Prostate gland (tissue), 2 donors: Measurements from ENCODE around the gene KMT5B. TPM values are rescaled to one million over a fixed set of nuclear protein-coding genes. Genes with fewer than 3 reads are reported as not detected.
A peak's percentile ranks its signal among the peaks of the same experiment; 100 is the strongest.

Experiments used
- DNase-seq: peaks from one replicate; pipeline ENCODE4 v3.0.0-alpha.2; 2019; ENCODE audit warnings: low spot score
- H3K27ac ChIP-seq, 2 donors: fragments of 200-600 bp; sonication (generic); 2 replicates each; pipeline ENCODE4 v1.5.1; 2017 to 2019
- H3K27me3 ChIP-seq: fragments of 200-600 bp; sonication (generic); replicated peaks from 2 replicates; pipeline ENCODE4 v1.5.1; 2019; ENCODE audit not compliant: insufficient read depth
- H3K36me3 ChIP-seq, 2 donors: fragments of 200-600 bp; sonication (generic); 1 replicate in 1 of 2; 2 replicates in 1 of 2; pipeline versions ENCODE4 v1.5.1 to v1.8.1; 2017 to 2019
- H3K4me1 ChIP-seq: fragments of 200-600 bp; sonication (generic); replicated peaks from 2 replicates; pipeline ENCODE4 v1.5.1; 2019
- H3K4me3 ChIP-seq, 2 donors: fragments of 200-600 bp; sonication (generic); 2 replicates each; pipeline ENCODE4 v1.5.1; 2017 to 2019
- H3K9me3 ChIP-seq: fragments of 200-600 bp; sonication (generic); 2 replicates; pipeline ENCODE4 v1.5.1; 2017
- POLR2A ChIP-seq: fragments of 450-650 bp; IDR thresholded peaks from one replicate; pipeline ENCODE4 v1.6.1; 2016; ENCODE audit warnings: antibody characterized with exemption, mild to moderate bottlenecking
- POLR2AphosphoS5 ChIP-seq: sonication (generic); formaldehyde crosslinking; IDR thresholded peaks from one replicate; pipeline ENCODE4 v1.6.1; 2017; ENCODE audit warnings: antibody characterized with exemption
- WGBS: methylation state at CpG from one replicate; pipeline ENCODE4 v1.1.5; 2018; 5-methylcytosine and 5-hydroxymethylcytosine counted together
- intact Hi-C: fragments of 100-400 bp; cut with DNase I; formaldehyde crosslinking; loops from one replicate; pipeline ENCODE4 v1.14.2; 2022
- total RNA-seq, 2 donors: library from RNA; depleted of rRNA; stranded (reverse); fragments of >200 nt; gene quantifications; one replicate each; pipeline ENCODE4 v1.1.0, GENCODE V29; 2016
- TF ChIP-seq, protein P1 (sequence below), 4 experiments: fragments of 200-600 bp in 2 of 4; fragments of 450-650 bp in 2 of 4; sonication (generic) in 2 of 4; IDR thresholded peaks; 1 replicate in 3 of 4; 2 replicates in 1 of 4; pipeline ENCODE4 v1.5.1; 2016 to 2019; ENCODE audit warnings: antibody characterized with exemption in 4 of 4, mild to moderate bottlenecking in 2 of 4, moderate library complexity in 2 of 4

The KMT5B gene
- total RNA-seq, 2 donors from 2014 or later: 41.0 to 57.7 TPM

DNA sequence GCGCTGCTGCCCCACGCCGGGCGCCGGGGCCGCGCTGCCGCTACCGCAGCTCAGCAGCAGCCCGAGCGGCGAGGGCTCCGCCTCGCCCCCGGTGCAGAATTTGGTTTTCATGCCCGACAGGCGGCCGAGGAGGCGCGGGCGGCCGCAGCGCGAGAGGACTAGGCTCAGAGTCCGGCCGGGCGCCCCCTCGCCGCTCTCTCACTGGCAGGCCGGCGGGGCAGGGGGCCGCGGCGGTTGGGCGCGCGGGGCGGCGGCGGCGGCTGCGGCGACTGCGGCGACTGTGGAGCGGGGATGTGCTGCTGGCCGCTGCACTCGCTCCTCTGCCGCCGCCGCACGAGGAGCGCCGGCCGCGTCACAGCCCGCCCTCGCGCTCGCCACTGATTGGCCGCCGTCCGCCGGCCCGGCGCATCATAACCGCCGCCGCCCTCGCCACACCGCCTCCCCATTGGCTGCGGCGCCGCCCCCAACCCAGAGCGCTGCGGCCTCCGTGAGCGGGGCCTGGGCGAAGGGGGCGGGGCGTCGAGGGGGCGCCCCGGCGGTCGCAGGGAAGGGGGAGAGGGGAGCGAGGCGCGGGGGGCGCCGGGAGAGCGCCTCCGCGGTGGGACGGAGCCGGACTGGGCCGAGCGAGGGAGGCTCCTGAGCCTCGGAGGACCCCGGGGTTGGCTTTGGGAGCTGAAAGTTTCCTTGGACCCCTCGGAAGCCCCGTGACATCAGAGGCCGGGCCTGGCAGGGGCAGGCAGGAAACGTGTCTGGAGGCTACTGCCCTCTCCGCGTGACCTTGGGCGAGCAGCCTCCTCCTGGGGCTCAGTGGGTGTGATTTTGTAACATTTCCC is 91.8 kb downstream of the KMT5B start, which contains the start of gene CHKA:
Gene CHKA, minus strand, starts transcription at position 322 of the 833 bp plus-strand sequence. Its CDS starts 211 bp downstream, at position 111.
- Histone ChIP-seq H3K27ac (peak within 1 kb of the TSS; percentile 95 to 98), H3K9me3 (no peaks in the 10 kb centered on the region), H3K4me3 (peak within 1 kb of the TSS; percentile 76 to 87), H3K4me1 (no peaks in the 10 kb centered on the region), H3K27me3 (no peaks in the 10 kb centered on the region), H3K36me3 (no peaks in the 10 kb centered on the region)
- intact Hi-C loops: no loop called here
- under 1% methylated on average over 71 of the region's 107 CpGs for WGBS
- TF ChIP-seq POLR2A: peak; percentile 91
- TF ChIP-seq, protein P1, sequence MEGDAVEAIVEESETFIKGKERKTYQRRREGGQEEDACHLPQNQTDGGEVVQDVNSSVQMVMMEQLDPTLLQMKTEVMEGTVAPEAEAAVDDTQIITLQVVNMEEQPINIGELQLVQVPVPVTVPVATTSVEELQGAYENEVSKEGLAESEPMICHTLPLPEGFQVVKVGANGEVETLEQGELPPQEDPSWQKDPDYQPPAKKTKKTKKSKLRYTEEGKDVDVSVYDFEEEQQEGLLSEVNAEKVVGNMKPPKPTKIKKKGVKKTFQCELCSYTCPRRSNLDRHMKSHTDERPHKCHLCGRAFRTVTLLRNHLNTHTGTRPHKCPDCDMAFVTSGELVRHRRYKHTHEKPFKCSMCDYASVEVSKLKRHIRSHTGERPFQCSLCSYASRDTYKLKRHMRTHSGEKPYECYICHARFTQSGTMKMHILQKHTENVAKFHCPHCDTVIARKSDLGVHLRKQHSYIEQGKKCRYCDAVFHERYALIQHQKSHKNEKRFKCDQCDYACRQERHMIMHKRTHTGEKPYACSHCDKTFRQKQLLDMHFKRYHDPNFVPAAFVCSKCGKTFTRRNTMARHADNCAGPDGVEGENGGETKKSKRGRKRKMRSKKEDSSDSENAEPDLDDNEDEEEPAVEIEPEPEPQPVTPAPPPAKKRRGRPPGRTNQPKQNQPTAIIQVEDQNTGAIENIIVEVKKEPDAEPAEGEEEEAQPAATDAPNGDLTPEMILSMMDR (IDR thresholded peaks at IDR 0.05): peak in 1 of 4 experiments; percentile 12
- TF ChIP-seq POLR2AphosphoS5: peak; percentile 14
- peak; percentile 94 for DNase-seq

DNA sequence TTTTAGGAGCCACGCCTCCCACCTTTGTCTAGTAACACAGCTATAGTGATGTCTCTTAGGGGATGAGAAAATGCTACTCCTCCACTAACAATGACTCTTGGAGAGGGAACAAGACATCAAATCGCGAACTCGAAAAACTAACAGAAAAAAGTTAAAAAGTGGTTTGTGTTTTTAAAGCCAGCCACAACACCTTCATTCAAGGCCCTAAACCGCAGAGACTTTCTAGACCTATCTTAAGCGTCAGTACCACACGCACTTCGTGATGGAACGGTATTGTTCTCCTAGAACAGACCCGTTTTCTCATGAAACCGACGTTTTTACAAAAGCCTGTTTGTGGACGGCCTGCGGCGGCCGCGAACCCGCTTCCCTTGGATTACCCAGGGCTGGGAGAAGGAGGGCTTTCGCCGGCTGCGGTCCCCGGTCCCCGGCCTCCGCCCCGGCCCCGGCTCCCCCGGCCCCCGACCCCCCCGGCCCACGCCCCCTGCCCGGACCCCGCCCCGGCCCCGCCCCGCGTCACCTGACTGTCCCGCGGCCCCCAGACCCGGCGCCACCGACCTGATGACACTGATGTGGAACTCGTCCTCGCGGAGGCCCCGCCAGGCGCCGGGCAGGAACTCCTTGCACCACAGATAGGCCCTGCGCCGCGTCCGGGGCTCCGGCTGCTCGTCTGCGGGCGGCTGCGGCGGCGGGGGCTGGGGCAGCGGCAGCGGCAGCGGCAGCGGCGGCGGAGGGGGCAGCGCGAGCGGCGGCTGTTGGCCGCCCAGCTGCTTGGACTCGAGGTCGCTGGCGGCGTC is 92.6 kb downstream of the KMT5B start:
- intact Hi-C loops: no loop called here
- Histone ChIP-seq H3K4me3 (peak overlapping the region; percentile 76 to 87), H3K9me3 (no peaks in the 10 kb centered on the region), H3K4me1 (no peaks in the 10 kb centered on the region), H3K27me3 (no peaks in the 10 kb centered on the region), H3K27ac (peak overlapping the region; percentile 95 to 98), H3K36me3 (no peaks in the 10 kb centered on the region)
- peak; percentile 58 for DNase-seq
- TF ChIP-seq POLR2A (no peak), POLR2AphosphoS5 (peak; percentile 13)
- TF ChIP-seq, protein P1 (IDR thresholded peaks at IDR 0.05): no peak
- 3% methylated on average over 49 of the region's 73 CpGs for WGBS

DNA sequence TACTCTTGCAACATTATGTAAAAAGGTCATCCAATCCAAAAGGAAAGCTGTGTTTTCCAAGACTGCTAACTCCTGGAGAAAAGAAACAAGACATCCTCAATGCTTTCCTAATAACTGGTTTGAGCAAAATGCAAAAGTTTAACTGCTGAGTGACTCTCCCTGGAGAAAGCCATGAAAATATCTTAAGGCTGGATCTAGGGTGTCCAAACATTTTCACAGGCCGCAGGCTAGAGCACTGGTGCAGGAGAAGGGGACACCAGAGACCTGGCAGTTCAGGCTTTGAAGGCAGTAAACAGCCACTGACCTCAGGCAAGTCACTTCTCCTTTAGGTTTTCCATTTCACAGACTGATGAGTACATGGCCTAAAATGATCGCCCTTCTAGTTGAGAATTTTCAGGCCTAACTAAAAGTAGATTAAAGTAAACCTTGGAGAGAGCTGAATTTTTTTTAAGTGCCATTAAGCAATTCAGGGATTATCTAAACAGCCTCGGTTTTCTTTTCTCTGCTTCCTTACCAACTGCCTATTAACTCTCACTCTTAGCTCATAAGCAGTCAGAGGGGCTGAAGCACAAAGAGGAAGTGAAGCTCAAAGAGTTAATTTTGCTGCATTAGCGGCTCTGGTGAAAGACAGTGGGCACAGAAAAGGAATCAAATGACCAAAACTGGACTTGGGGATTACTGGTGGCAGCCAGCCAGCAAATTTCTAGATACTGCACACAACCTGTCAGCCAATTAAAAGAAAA is 94.2 kb downstream of the KMT5B start:
- intact Hi-C loops: loop anchor here (2.0 kb wide), 1 partner anchor 80 kb away; the partner anchor contains the start of gene TCIRG1
- Histone ChIP-seq H3K36me3 (no peaks in the 10 kb centered on the region), H3K27me3 (no peaks in the 10 kb centered on the region), H3K27ac (peak overlapping the region; percentile 95 to 98), H3K4me3 (peak overlapping the region; percentile 76 to 87), H3K4me1 (no peaks in the 10 kb centered on the region), H3K9me3 (no peaks in the 10 kb centered on the region)
- DNase-seq: no peak
- WGBS: 33% methylated on average over 4 of the region's 4 CpGs
- TF ChIP-seq POLR2A (no peak), POLR2AphosphoS5 (no peak)
- TF ChIP-seq, protein P1 (IDR thresholded peaks at IDR 0.05): no peak

DNA sequence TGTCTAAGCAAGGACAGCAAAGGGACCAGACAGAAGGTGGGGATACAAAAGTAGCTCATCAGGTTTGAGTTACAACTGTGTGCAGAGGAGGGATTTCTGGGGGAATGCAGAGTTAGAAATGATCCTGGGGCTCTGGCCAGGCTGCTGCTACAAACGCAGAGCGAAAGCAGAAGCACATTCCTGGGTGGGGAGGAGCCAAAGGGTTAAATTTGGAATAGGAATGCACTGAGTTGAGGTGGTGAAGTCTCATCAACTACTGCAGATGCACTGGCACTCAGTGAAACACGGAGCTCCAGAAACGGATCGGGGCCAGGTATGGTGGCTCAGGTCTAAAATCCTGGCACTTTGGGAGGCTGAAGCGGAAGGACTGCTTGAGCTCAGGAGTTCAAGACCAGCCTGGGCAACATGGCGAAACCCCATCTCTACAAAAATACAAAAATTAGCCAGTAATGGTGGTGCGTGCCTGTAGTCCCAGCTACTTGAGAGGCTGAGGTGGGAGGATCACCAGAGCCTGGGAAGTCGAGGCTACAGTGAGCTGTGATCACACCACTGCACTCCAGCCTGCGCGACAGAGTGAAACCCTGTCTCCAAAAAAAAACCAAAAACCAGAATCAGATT is 95.1 kb downstream of the KMT5B start:
- intact Hi-C loops: loop anchor here (2.0 kb wide), 1 partner anchor 79 kb away; the partner anchor contains the start of gene TCIRG1
- Histone ChIP-seq H3K27me3 (no peaks in the 10 kb centered on the region), H3K27ac (peak overlapping the region; percentile 95 to 98), H3K4me1 (no peaks in the 10 kb centered on the region), H3K9me3 (no peaks in the 10 kb centered on the region), H3K4me3 (no peak overlapping the region), H3K36me3 (no peaks in the 10 kb centered on the region)
- no peak for DNase-seq
- TF ChIP-seq POLR2A (no peak), POLR2AphosphoS5 (no peak)
- TF ChIP-seq, protein P1 (IDR thresholded peaks at IDR 0.05): no peak
- WGBS: 76% methylated on average over 11 of the region's 11 CpGs
